Skin epidermis (tissue), 12 donors: Measurements from ENCODE around the gene PEX14.

Experiments
- H3K27ac ChIP-seq, 21 experiments: fragments of 200-600 bp; sonication (generic) in 11 of 21; one replicate each; pipeline ENCODE4 v1.5.0; 2020; ENCODE audit warnings: mild to moderate bottlenecking in 3 of 21, inconsistent platforms in 2 of 21, moderate library complexity in 2 of 21
- H3K4me3 ChIP-seq, 7 experiments: fragments of 200-600 bp; sonication (generic) in 2 of 7; one replicate each; pipeline ENCODE4 v1.5.0; 2020; ENCODE audit warnings: inconsistent platforms in 2 of 7, mild to moderate bottlenecking in 2 of 7, moderate library complexity in 1 of 7

The PEX14 gene

GRCh38 chr1:10569531-10569930, 94.8 kb downstream of the PEX14 start:
- no peak overlapping the region for H3K4me3 ChIP-seq
- no peak overlapping the region for H3K27ac ChIP-seq

- Histone ChIP-seq H3K4me3 (no peak overlapping the region), H3K27ac (no peak overlapping the region)
Observed at GRCh38 chr1:10575616-10576015, 100.9 kb downstream of the PEX14 start.

DNA sequence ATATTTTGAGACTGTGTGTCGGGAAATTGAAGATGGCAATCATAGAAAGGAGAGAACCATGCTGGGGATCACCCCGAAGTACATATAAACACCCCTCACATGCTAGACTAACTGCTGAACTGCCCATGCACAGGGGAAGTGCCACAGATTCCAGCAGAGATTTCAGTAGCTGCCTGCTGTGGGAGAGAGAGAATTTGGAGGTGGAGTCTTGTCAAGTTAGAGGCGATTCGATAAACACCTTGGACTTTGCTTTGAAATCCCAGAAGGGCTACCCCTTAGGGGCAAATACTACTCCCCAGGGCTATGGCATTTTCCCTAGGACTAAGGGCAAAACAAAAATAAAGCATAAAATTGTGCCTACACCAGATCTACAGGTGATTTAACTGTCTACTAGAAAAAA, 103.3 kb downstream of the PEX14 start:
- Histone ChIP-seq H3K27ac (no peak overlapping the region), H3K4me3 (no peak overlapping the region)

GRCh38 chr1:10583641-10584040, 108.9 kb downstream of the PEX14 start:
- H3K27ac ChIP-seq, result no peak overlapping the region
- H3K4me3 ChIP-seq, result no peak overlapping the region

GRCh38 chr1:10585242-10585641, 110.5 kb downstream of the PEX14 start:
- Histone ChIP-seq H3K27ac (no peak overlapping the region), H3K4me3 (no peak overlapping the region)

- H3K4me3 ChIP-seq, result no peak overlapping the region
Observed at GRCh38 chr1:10586125-10586524, 111.4 kb downstream of the PEX14 start.

GRCh38 chr1:10588640-10589039, 113.9 kb downstream of the PEX14 start:
- Histone ChIP-seq H3K4me3 (no peak overlapping the region), H3K27ac (no peak overlapping the region)

More at GRCh38 chr1:10586125-10586524, 111.4 kb downstream of the PEX14 start:
- H3K27ac ChIP-seq, result no peak overlapping the region

DNA sequence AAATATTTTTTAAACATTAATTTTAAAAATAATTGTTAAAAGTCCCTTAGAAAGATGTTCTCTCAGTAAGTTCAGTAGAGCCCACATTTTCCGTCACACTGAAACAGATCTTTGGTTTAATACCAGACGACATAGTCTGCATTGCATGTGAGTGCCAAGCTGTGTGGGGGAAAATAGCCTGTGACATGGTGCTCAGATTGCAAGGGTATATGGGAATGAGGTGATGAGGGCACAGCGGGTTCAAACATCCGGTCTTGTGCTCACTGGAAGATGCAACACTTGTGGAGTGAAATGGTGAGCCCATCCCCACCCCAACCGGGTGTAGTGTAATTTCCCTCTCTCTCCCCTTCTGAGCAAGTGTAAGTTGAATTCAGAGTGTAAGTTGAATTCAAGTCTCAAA, 114.3 kb downstream of the PEX14 start:
- no peak overlapping the region for H3K27ac ChIP-seq
- no peak overlapping the region for H3K4me3 ChIP-seq

- Histone ChIP-seq H3K27ac (no peak overlapping the region), H3K4me3 (no peak overlapping the region)
Observed at GRCh38 chr1:10591010-10591409, 116.3 kb downstream of the PEX14 start.

DNA sequence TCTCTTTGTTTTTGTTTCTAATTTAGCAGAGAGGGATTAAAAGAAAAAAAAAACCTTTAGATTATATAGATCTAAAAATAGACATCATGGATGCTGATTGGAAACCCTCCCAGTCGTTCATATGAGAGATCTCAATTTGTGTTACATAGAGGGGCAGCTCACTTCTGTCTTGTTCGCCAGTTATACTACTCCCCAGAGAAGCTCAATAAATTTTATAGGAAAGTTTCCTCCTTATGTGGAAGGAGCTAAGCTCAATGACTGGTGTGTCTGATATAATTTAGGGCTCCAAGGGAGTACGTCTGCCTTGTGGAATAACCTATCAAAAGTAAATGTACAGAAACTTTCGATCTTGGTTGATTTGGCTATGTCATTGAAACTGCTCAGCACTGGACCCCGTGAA, 117.6 kb downstream of the PEX14 start:
- no peak overlapping the region for H3K27ac ChIP-seq
- no peak overlapping the region for H3K4me3 ChIP-seq

DNA sequence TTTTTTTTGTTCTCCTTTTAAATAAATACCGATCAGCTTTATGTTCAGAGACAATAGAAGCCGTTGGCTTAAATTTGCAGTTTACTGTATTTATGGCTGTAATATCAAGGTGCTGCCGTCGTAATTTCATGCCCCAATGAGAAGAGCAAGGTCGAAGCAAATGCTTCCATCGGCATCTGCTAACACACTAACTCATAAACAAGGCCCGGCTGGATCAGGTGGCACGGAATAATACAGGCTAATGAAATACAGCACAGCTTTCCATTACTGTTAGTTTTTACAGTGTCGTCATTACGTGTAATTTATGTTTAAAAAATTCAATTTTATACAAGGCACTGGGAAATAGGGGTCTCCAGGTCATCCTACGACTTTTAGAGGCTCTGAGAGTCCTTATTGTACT, 119.0 kb downstream of the PEX14 start:
- H3K27ac ChIP-seq, result no peak overlapping the region

DNA sequence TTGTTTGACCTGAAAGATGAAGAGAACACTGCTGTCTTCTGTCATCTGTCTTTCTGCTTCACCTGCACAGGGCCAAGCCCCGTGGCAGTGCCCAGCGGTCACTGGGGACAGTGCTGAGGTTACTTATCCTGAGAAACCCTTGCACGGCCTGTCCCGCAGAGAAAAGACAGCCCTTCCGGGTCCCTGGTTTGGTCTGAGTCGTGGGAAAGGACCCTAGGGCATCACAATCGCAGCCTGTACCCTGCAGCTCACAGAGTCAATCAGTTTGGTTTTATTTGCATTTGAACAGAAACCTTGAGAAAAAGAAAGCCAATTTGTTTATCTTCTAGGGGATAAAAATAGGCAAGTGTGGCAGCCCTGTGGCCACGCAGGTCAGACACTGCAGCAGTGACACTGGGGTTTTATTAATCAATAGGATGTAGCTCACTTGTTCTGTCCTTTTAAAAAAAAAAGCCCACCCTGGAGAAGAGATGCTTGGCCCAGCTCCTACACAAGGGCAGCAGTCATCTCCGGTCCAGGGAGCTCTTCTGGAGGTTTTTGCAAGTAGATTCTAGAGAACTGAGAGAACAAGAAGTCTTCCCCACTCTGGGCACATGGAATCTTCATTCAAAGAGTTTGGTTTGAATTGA, 120.0 kb downstream of the PEX14 start:
- Histone ChIP-seq H3K4me3 (no peak overlapping the region), H3K27ac (no peak overlapping the region)

More for the DNA sequence above, 119.0 kb downstream of the PEX14 start:
- H3K4me3 ChIP-seq, result no peak overlapping the region

GRCh38 chr1:10596780-10597179, 122.0 kb downstream of the PEX14 start:
- Histone ChIP-seq H3K27ac (no peak overlapping the region), H3K4me3 (no peak overlapping the region)

DNA sequence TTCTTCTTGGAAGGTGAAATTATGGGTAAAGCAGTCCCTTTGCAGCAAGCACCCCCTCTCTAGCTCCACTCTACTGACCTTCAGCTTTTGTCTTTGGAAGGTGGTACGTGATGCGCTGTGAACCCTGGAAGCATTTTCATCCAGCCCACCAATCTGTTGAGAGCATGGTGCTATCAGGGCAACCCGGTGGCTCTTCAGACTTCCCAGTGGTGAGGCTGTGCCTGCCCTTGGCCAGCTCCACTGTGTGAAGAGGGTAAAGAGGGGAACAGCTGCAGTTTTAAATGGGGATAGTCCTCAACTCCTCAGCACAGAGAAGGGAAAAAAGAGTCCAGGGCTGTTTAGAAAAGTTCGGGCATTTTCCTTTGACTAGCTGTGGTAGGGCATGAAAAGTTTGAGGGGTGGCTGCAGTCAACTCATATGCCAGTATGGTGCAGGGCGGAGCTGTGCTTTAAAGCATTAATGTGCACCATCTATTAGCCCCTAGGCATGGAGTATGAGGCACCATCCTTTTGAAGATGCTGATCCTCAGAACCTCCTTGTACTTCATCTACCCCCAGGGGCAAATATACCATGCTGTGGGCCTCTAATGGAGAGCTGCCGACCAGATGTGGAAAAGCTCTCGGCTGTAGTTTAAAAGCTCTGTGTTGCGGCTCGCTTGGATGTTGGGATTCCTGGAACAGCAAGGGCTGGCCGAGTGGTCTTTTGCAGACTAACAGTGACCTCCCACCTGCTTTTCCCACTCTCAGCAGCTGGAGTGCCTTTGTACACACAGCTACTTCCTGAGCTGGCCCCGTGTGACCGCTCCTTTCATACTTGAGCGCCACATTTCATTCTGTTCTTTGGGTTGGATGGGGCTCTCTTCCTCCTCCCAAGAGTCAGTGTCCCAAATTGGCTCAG, 123.0 kb downstream of the PEX14 start:
- Histone ChIP-seq H3K4me3 (no peak overlapping the region), H3K27ac (no peak overlapping the region)

GRCh38 chr1:10598389-10598702, 123.6 kb downstream of the PEX14 start:
- Histone ChIP-seq H3K4me3 (no peak overlapping the region), H3K27ac (no peak overlapping the region)

- Histone ChIP-seq H3K27ac (no peak overlapping the region), H3K4me3 (no peak overlapping the region)
Observed at GRCh38 chr1:10599194-10599861, 124.6 kb downstream of the PEX14 start.

DNA sequence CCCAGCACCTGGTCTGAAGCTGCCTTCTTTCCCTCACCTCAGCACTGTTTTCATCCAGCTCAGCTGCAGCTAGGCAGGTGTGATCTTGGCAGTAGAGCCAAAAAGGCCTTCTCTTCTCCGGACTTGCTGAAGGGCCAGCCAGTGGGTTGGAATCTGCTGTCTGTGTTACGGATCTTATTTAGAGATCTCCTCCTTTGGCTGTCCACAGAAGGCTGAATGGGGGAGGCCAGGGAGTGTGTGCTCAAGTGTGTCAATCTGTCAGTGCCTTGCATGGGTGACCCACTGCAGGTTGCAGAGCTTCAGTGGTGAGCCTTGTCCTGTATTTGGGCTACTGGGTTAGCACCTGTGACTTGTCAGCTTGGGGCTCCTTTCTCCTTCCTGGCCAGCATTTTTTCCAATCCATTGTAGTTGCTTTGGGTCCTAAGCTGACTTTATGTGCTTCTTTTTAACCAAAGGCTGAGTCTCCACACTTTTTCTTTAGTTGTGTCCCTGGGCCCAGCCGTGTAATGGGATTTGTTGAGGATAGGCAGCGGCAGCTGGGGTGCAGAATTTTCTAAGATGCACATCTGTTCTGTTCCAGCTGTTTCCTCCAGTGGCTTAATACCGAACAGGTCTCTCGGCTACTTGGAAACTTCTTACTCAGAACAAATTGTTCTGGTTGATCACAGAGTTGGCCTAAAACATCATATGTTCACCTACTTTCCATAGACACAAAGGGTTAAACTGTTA, 126.8 kb downstream of the PEX14 start:
- Histone ChIP-seq H3K4me3 (no peak overlapping the region), H3K27ac (no peak overlapping the region)

- Histone ChIP-seq H3K27ac (no peak overlapping the region), H3K4me3 (no peak overlapping the region)
Observed at GRCh38 chr1:10602936-10603335, 128.2 kb downstream of the PEX14 start.

DNA sequence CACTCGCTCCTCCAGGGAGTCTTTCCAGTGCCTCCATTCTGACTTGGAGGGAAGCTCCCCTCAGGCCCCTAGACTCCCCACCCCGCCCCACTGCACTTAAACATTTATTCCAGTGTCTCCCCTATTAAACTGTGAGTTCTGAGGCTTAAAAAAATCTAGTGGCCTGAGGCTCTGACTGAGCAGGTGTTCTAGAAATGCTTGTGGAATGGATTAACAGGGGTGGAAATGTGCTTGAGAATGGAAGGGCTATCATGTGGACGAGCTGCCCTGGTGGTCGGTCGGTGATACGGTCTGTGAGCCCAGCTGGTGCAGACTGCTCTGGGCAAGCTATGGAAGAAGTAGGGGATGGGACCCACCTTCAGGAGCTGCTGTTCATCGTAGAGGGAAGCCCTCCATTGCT, 130.2 kb downstream of the PEX14 start:
- H3K4me3 ChIP-seq, result no peak overlapping the region
- no peak overlapping the region for H3K27ac ChIP-seq

GRCh38 chr1:10606064-10606463, 131.3 kb downstream of the PEX14 start:
- Histone ChIP-seq H3K27ac (no peak overlapping the region), H3K4me3 (no peak overlapping the region)
